ENCODE measurements around the gene DUS3L.

Gene DUS3L

DNA sequence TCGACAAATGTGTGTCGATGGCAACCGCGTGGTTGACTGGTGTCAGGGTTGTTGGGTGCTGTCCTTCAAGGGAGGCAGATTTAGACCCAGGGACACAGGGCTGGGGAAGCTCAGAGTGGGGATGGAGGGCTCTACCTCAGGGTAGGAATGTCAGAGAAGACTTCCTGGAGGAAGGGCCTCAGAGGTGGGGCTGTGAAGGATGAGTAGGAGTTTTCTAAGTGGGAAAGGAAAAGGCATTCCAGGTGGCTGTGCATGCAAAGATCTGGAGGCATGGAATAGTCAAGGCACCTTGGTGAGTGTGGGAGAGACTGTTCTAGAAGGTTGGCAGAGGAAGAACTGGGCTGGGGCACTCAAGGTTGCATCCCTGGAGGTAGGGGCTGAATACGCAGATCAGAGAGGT, 15.9 kb upstream of the DUS3L start:
- DNase-seq (ENCODE audit: low spot score), result no peak
- ChIA-PET POLR2A (ENCODE audit: low non-redundant PET) (no interaction called here), CTCF (interaction anchor here (0.6 to 1.0 kb wide), 4 partner anchors 16 to 89 kb away, joined by 3 to 7 read pairs (median 4); no protein-coding TSS in a partner anchor)
- TF ChIP-seq, protein P1, sequence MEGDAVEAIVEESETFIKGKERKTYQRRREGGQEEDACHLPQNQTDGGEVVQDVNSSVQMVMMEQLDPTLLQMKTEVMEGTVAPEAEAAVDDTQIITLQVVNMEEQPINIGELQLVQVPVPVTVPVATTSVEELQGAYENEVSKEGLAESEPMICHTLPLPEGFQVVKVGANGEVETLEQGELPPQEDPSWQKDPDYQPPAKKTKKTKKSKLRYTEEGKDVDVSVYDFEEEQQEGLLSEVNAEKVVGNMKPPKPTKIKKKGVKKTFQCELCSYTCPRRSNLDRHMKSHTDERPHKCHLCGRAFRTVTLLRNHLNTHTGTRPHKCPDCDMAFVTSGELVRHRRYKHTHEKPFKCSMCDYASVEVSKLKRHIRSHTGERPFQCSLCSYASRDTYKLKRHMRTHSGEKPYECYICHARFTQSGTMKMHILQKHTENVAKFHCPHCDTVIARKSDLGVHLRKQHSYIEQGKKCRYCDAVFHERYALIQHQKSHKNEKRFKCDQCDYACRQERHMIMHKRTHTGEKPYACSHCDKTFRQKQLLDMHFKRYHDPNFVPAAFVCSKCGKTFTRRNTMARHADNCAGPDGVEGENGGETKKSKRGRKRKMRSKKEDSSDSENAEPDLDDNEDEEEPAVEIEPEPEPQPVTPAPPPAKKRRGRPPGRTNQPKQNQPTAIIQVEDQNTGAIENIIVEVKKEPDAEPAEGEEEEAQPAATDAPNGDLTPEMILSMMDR (conservative IDR thresholded peaks at IDR 0.05; ENCODE audit: low read depth), result no peak
- peak overlapping the region; percentile 27 for H3K27ac ChIP-seq

DNA sequence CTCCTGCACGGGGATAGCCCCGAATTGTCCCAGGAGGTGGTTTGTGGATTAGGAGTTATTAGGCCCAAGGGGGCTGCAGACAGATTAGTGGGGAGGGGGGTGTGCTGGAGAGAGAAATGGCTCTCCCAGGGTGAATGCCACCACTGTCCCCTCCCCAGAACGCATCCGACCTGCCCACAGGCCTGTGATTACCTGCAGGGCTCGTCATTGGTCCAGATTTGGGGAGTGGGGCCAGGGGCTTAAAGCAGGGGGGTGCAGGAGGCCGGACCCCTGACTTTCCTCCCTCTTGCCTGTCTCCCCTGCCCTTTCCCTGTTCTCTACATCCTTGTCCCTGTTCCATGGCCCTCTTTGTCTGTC, 15.1 kb upstream of the DUS3L start:
- peak overlapping the region; percentile 27 for H3K27ac ChIP-seq
- CTCF ChIA-PET, result interaction anchor here (0.7 to 1.0 kb wide), 5 partner anchors 17 to 94 kb away, joined by 3 to 7 read pairs (median 3); no protein-coding TSS in a partner anchor
- DNase-seq (ENCODE audit: low spot score), result no peak
- TF ChIP-seq, protein P1 (conservative IDR thresholded peaks at IDR 0.05; ENCODE audit: low read depth), result peak; percentile 42
- POLR2A ChIA-PET (ENCODE audit: low non-redundant PET), result no interaction called here

DNA sequence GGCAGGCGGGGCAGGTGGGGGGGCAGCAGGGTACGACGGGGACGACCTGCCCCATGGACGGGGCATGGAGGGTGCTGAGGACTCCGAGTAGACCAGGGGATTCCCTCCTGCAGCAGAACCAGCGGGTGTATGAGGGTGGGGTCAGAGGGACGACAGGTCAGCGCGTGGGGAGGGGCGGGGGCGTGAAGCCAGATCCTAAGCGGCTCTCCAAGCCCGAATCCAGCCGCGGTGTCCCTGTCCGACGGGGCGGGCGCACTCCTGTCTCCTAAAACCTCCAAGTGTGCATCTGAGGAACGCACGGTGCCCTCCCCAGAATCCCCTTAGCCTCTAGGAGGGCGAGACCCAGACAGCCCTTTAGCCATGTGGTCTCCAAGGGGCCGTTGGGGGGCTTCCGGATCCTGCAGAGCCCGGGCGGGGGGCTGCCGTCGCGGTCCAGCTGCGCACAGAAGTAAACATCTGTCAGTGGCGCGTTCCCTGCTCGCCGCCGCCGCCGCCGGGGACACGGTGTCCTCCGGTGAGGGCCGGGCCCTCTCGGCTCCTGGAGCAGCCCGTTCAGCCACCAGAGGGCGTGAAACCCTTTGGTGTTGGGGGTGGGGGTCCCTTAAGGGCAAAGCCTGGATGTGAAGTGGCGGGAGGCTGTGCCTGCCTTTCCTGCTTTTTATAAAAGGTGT, 14.6 kb upstream of the DUS3L start:
- ChIA-PET POLR2A (ENCODE audit: low non-redundant PET) (no interaction called here), CTCF (interaction anchor here (0.5 to 1.0 kb wide), 3 partner anchors 21 to 85 kb away, joined by 3 read pairs; no protein-coding TSS in a partner anchor)
- H3K27ac ChIP-seq, result peak overlapping the region; percentile 27
- DNase-seq (ENCODE audit: low spot score), result peak; percentile 60
- TF ChIP-seq, protein P1 (conservative IDR thresholded peaks at IDR 0.05; ENCODE audit: low read depth), result peak; percentile 83

DNA sequence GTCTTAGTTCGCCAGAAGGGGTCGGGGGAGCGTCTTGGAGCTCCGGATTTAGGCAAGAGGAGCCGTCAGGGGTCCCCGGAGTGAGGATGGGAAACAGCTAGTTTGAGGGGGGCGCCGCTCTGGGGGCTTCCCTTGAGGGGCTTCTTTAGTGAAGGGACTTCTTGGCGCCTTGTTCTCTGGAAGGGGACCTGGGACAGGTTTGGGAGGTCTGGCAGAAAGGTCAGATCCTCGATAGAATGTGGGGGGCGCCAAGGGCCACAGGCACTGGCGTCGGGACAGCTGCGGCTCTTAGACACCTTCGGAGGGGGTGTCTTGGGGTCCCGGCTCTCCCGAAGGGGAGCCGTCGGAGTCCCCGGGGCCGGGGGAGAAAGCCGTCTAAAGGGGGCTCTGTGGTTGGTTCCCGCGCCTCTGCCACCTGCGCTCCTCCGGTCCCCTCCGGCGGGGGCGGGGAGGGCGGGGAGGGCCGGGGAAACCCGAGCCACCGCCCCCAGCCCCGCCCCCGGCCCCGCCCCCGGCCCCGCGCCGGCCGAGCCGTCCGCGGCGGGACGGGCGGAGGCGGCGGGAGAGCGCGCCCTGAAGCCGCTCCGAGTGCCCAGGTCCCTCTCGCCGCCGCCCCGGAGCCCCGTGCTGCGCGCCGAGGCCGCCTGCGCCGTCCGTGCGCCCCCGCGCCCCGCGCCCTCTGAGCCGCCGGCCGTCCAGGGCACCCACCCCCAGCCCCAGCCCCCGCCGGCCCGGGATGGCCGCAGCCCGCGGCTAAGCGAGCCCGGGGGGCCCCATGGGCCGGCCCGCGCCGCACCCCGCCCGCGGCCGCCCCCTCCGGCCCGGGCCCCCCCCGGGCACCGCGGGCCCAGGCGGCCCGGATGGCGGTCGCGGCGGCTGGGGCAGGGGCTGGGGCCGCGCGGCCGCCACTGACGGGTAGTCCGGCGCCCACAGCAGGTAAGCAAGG, 13.8 kb upstream of the DUS3L start, which contains the start of gene NRTN:
Gene NRTN (plus strand): TSS at position 552 of the 946 bp plus-strand sequence. CDS start 19,099 bp downstream, outside the sequence.
- ChIA-PET POLR2A (ENCODE audit: low non-redundant PET) (interaction anchor here (0.5 to 1.2 kb wide), 4 partner anchors 17 to 99 kb away, joined by 3 to 7 read pairs (median 4); partner anchors contain the start of gene NDUFA11), CTCF (interaction anchor here (0.5 to 1.7 kb wide), 40 partner anchors 9 to 1258 kb away, joined by 3 to 20 read pairs (median 4); partner anchors contain the start of genes CAPS, CATSPERD, DUS3L and FUT3)
- peak; percentile 65 for DNase-seq (ENCODE audit: low spot score)
- peak within 1 kb of the TSS; percentile 39 for H3K27ac ChIP-seq
- TF ChIP-seq, protein P1 (conservative IDR thresholded peaks at IDR 0.05; ENCODE audit: low read depth), result no peak

DNA sequence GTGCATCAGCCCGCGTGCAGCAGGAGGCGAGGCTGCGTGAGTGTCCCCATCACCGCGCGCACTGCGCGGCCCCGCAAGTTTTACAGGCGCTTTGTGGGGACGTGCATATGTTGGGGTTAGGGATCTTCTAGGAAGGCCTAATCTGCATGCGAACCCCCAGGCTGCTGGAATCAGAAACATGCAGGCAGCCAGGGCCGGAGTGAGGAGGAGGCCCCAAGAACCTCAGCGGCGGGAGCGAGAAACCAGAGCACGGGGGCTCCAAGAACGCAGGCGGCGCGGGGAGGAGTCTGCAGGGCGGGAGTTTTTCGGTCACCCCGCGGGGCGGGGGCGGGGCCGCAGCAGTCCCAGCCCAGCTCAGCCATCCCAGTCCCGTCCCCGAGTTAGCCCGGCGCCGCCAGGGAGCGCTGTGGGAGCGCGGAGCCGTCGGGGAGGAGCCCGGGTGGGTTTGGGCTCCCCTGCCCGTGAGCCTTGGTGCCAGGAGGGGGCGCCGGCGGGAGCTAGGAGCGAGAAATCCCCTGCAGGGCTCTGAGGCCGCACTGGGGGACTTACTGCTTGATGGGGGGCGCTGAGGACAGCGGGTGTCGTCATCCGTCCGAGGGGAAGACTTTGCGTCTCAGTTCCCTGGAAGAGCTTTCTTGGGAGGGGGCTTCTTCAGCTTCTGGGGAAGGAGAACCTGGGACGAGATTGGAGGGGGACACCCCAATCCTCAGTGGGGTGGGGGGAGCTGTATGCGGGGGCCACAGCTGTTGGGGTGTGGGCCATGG, 13.0 kb upstream of the DUS3L start:
- H3K27ac ChIP-seq, result peak overlapping the region; percentile 39; the same call in 1 of the 2 replicates
- POLR2A ChIA-PET (ENCODE audit: low non-redundant PET), result interaction anchor here (0.5 to 1.2 kb wide), 4 partner anchors 18 to 100 kb away, joined by 3 to 7 read pairs (median 4); partner anchors contain the start of gene NDUFA11
- CTCF ChIA-PET, result interaction anchor here (0.6 to 1.7 kb wide), 38 partner anchors 9 to 1257 kb away, joined by 3 to 20 read pairs (median 4); partner anchors contain the start of genes CAPS, CATSPERD, DUS3L and FUT3
- DNase-seq (ENCODE audit: low spot score), result peak; percentile 90
- TF ChIP-seq, protein P1 (conservative IDR thresholded peaks at IDR 0.05; ENCODE audit: low read depth), result peak; percentile 96
